HG03354 (cell line): Measurements from ENCODE around the gene NPEPL1.
"Not testable (repeated sequence)": the region's sequence is repeated elsewhere in the genome, so short reads cannot be mapped to it uniquely, and the experiment has no call there.

ENCODE experiments used
- ATAC-seq: cut with Tn5 transposase; IDR thresholded peaks from one replicate; pipeline ENCODE4 v1.9.1; 2021; ENCODE audit warnings: mild to moderate bottlenecking; ENCODE audit not compliant: unreplicated experiment, poor library complexity, severe bottlenecking

NPEPL1 gene, protein sequence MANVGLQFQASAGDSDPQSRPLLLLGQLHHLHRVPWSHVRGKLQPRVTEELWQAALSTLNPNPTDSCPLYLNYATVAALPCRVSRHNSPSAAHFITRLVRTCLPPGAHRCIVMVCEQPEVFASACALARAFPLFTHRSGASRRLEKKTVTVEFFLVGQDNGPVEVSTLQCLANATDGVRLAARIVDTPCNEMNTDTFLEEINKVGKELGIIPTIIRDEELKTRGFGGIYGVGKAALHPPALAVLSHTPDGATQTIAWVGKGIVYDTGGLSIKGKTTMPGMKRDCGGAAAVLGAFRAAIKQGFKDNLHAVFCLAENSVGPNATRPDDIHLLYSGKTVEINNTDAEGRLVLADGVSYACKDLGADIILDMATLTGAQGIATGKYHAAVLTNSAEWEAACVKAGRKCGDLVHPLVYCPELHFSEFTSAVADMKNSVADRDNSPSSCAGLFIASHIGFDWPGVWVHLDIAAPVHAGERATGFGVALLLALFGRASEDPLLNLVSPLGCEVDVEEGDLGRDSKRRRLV

DNA sequence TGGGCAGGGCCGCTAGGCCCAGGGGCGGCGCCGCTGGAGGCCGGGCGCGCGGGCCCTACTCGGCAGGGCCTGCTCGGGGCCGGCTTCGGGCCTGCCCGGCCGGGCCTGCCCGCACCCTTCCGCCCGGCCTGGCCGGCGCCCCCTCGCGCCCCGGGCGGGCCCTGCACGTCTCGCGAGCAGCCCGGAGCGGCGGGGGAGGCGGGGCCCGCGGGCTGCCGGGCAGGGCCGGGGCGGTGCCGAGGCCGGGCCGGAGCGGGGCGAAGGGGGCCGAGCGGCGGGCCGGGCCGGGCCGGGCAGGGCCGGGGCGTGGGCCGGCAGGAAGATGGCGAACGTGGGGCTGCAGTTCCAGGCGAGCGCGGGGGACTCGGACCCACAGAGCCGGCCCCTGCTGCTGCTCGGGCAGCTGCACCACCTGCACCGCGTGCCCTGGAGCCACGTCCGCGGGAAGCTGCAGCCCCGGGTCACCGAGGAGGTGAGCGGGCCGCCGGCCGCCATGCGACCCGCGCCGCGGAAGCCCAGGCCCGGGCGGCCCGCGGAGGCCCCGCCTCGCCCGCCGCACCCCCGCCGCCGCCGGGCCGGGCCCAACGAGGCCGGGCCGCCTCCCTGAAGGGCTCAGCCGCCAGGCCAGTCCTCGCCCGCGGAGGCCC is at the start of gene NPEPL1:
NPEPL1 (plus strand) TSS at position 222 of the 647 bp plus-strand sequence; CDS start at position 323, 101 bp downstream.
- peak; percentile 92 for ATAC-seq

DNA sequence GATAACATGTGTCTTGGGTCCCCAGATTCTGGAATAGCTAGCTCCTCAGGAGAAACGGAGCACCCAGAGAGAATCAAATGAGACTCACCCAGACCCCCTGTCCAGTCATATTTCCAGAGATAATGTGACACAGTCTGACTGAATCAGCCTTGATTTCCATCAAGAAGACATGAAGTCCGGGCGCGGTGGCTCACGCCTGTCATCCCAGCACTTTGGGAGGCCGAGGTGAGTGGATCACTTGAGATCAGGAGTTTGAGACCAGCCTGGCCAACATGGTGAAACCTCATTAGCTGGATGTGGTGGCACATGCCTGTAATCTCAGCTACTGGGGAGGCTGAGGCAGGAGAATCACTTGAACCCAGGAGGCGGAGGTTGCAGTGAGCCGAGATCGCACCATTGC is 49.7 kb upstream of the NPEPL1 start:
- not testable (repeated sequence) for ATAC-seq

DNA sequence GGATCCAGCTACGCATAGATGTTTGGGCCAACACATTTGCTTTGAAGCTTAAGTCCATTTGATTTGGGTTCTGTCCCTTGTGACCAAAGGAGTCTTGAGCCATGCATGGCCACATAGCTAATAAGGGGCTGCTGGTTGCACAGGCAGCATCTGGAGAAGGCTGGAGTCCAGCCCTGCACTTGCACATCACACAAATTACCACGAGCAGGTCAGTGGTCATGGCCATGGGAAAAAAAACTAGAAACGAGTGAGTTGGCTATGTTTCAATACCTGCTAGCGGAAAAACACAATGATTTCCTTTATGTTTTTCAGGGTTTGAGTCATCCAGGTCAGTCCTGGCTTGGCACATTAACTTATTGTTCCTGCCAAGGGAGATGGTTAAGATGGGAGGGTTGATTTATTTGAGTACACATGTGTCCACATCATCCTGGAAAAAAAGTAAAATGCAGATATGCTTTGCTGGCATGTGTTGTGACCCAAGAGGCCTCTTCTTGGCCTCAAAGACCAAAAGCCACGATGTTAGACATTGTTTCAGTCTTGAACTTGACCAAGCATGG is 47.1 kb upstream of the NPEPL1 start:
- no peak for ATAC-seq

DNA sequence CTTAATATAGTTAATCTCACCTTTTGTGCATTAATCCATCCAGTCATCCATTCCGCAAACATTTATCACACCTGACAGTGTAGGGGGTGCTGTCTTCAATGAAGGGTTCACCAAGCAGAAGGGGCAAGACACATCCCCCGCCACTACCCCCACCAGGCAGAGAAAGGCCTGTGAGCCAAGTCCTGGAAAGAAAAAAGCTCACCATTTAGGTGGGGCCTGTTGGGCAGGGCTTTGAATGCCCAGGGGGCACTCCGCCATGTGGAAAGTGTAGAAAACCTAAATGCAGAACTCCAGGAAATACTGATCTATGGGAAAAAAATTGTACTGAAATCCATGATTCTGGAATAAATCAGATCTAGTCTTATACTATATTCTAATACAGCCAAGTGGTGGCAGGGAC is 46.3 kb upstream of the NPEPL1 start:
- no peak for ATAC-seq

- no peak for ATAC-seq
Observed at GRCh38 chr20:58646703-58647102, 45.9 kb upstream of the NPEPL1 start.

GRCh38 chr20:58647162-58647795 is 45.3 kb upstream of the NPEPL1 start:
- no peak for ATAC-seq

DNA sequence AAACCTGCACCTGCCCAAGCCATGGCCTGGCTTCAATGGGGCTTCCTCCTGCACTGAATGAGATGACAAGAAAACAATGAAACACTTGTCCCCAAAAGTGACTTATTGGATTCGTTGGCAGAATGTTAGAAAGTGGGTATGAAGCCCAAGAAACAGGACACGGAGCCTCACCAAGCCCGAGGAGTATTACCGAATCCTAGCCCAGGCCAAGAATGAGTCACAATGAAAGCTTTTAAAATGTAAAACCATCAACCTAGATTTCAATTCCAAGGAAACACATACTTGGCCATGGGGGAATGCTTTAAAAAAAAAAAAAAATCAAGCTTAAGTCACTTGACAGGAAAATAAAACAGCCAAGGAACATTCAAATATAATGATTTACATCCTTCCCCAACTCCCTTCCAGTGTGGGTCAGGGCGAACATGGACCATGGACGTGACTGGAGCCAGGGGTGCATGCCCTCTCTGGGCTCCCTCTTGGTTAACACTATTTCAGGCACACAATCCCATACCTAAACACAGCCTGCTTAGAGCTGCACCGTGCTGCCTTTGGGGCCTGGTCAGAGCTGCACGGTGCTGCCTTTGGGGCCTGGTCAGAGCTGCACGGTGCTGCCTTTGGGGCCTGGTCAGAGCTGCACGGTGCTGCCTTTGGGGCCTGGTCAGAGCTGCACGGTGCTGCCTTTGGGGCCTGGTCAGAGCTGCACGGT is 44.7 kb upstream of the NPEPL1 start:
- ATAC-seq, result no peak

DNA sequence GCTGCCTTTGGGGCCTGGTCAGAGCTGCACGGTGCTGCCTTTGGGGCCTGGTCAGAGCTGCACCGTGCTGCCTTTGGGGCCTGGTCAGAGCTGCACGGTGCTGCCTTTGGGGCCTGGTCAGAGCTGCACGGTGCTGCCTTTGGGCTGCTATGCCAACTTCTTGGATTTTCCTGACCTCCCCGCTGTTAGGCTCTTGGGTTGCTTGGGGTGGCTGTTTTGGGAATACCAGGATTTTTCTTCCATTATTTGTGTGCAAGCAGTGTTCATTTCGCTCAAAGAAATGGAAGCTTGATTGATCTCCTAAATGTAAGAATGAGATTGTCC is 44.1 kb upstream of the NPEPL1 start:
- ATAC-seq, result not testable (repeated sequence)

- ATAC-seq, result peak; percentile 0
Observed at GRCh38 chr20:58649288-58650180, 43.1 kb upstream of the NPEPL1 start.

- ATAC-seq, result peak; percentile 26
Observed at GRCh38 chr20:58650181-58650775, 42.3 kb upstream of the NPEPL1 start.

DNA sequence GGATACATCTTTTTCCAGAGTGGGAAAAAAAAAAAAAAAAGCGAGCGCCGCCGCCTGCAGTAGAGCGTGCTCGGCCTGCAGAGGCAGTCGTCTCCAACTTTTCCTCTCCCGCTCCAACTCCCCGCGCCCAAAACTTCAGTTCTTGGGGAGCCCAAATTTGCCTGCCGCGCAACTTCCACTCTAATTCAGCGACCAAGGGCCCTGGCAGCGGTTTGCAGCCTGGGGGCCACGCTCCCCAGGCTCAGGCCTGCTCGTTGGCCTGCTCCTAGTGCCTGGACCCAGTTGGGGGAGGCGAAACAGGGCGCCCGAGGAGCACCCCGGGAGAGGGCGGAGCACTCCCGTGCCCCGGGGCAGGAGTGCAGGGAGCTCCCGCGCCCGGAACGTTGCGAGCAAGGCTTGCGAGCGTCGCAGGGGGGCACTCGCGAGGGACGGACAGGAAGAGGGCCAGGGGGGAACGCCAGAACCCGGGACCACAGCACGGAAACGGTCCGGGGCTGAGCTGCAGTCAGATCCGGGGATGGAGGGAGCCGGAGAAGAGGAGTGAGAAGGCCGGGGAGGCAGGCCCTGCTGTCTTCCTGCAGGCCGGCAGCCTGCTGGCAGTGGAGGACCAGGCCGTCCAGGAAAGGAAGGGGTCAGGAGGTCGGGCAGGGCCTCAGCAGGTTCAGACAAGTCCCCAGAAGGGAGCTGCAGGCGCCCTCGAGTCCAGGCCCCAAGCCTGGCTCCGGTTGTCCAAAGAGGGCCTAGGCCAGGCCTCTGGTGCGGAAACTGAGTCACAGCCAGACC is 41.6 kb upstream of the NPEPL1 start, which contains the start of gene STX16:
STX16 (plus strand) TSS at position 508 of the 783 bp plus-strand sequence. CDS start 724 bp downstream, outside the sequence.
- peak; percentile 71 for ATAC-seq

GRCh38 chr20:58651559-58651945 is 41.0 kb upstream of the NPEPL1 start:
- ATAC-seq, result no peak

DNA sequence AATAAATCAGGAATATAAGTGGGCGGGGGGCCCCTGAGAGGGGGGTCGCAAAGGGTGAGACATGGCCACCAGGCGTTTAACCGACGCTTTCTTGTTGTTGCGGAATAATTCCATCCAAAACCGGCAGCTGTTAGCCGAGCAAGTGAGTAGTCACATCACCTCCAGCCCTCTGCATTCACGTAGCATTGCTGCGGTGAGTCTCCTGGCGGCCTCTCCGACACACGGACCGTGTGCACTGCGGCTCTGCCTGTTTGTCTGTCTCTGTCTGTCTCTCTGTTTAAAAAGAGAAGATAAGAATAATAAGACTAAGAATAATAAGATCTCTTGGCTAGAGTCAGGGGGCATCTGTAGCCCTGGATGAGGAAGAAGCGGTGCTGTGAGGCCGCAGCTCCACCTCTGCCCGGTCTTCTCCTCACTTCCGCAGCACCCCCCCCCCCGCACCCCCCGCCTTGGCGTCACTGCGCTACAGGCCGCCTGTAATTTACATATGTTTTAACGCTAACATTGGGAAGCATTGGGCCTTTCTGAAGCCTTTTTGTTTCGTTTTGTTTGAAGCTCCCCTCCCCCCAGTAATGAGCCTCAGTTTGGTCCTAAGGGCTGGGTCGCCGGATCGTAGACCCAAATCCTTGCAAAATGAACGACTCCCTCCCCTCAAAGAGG is 40.5 kb upstream of the NPEPL1 start:
- ATAC-seq, result peak; percentile 47

DNA sequence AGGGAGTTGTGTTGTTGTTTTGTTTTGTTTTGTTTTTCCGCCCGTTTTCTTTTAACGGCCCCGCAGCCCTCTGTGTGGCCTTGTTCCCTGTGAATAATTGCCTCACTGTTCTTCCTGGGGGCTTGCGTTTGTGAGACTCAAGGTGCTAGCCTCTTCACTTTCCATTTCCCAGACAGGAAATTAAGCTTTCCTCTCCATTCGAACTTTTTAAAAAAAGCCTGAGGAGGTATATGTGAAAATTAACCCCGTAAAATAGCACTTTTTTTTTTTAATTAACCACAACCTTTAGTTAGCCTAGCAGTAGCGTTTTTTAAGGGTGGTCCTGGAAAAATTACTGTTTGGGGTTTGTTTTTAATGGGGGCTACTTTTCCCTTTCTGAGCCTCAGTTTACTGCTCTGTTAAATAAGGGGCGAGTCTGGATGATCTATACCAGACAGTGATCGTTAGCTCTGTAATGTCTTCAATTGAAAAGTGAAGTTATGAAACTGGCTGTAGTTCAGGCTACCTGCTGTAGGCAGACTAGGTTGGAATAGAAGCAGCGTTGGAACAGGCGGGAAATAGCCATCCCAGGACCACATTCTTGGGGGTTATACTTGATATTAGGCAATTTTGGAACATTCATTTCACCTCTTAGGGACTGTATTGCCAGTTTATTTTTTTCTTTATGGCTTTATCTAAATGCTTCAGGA is 39.9 kb upstream of the NPEPL1 start:
- ATAC-seq, result peak; percentile 16

GRCh38 chr20:58654337-58654736 is 38.3 kb upstream of the NPEPL1 start:
- no peak for ATAC-seq

GRCh38 chr20:58655328-58656107 is 37.1 kb upstream of the NPEPL1 start:
- no peak for ATAC-seq
